Smooth muscle cell (in vitro differentiated cells): ENCODE data around the gene PRKCA. TPM values are rescaled to one million over a fixed set of nuclear protein-coding genes. Genes with fewer than 3 reads are reported as not detected.

ENCODE experiments used
- DNase-seq: peaks from one replicate; lab custom pipeline; 2025; ENCODE audit not compliant: unreplicated experiment; lab: John Stamatoyannopoulos, UW
- H2AFZ ChIP-seq: fragments of 200-600 bp; sonication (generic); 2 replicates; pipeline ENCODE4 v1.6.0; 2016; ENCODE audit warnings: antibody characterized with exemption, low read depth, mild to moderate bottlenecking
- H3F3A ChIP-seq: fragments of 200-600 bp; sonication (generic); 2 replicates; pipeline ENCODE4 v1.6.0; 2017; ENCODE audit warnings: antibody characterized with exemption, low read depth
- H3K27ac ChIP-seq: fragments of 200-600 bp; sonication (generic); 2 replicates; pipeline ENCODE4 v1.5.1; 2016; ENCODE audit warnings: low read depth, mild to moderate bottlenecking
- H3K27me3 ChIP-seq: fragments of 200-600 bp; sonication (generic); 2 replicates; pipeline ENCODE4 v1.6.1; 2016; ENCODE audit warnings: low read depth, mild to moderate bottlenecking
- H3K36me3 ChIP-seq: fragments of 200-600 bp; sonication (generic); 2 replicates; pipeline ENCODE4 v1.5.1; 2016; ENCODE audit warnings: low read depth
- H3K4me1 ChIP-seq: fragments of 200-600 bp; sonication (generic); 2 replicates; pipeline ENCODE4 v1.5.1; 2016; ENCODE audit warnings: low read depth
- H3K4me2 ChIP-seq: fragments of 200-600 bp; sonication (generic); 2 replicates; pipeline ENCODE4 v1.6.0; 2016; ENCODE audit warnings: mild to moderate bottlenecking
- H3K4me3 ChIP-seq: fragments of 200-600 bp; sonication (generic); 2 replicates; pipeline ENCODE4 v1.5.1; 2016; ENCODE audit warnings: mild to moderate bottlenecking
- H3K79me2 ChIP-seq: fragments of 200-600 bp; sonication (generic); 2 replicates; pipeline ENCODE4 v1.6.0; 2016; ENCODE audit warnings: low read depth, mild to moderate bottlenecking
- H3K9ac ChIP-seq: fragments of 200-600 bp; sonication (generic); 2 replicates; pipeline ENCODE4 v1.6.0; 2016; ENCODE audit warnings: low read depth
- H3K9me3 ChIP-seq: fragments of 200-600 bp; sonication (generic); replicated peaks from 2 replicates; pipeline ENCODE4 v1.5.1; 2016; ENCODE audit warnings: low read depth
- H4K20me1 ChIP-seq: fragments of 200-600 bp; sonication (generic); 2 replicates; pipeline ENCODE4 v1.6.0; 2016; ENCODE audit warnings: low read depth
- CTCF ChIP-seq: fragments of 200-600 bp; sonication (generic); IDR thresholded peaks from 2 replicates; pipeline ENCODE4 v1.5.1; 2017; ENCODE audit warnings: borderline replicate concordance, mild to moderate bottlenecking, antibody characterized with exemption; ENCODE audit not compliant: insufficient read depth, poor library complexity, severe bottlenecking
- WGBS: methylation state at CpG from one replicate; pipeline ENCODE4 v1.1.7; 2016; ENCODE audit warnings: low lambda C conversion rate; 5-methylcytosine and 5-hydroxymethylcytosine counted together
- polyA plus RNA-seq: library from polyadenylated mRNA; unstranded; fragments of >200 nt; fragmentation: Nextera tagmentation; extraction: Ambion mirVana; gene quantifications from 2 replicates; pipeline ENCODE4 v1.2.1, GENCODE V29; 2016
- total RNA-seq: library from RNA; depleted of rRNA; stranded (reverse); fragments of >200 nt; gene quantifications from 2 replicates; pipeline ENCODE4 v1.2.3, GENCODE V29; 2014

The PRKCA gene
- total and polyA plus RNA-seq, 2 experiments from 2014 or later: 0.78 to 7.1 TPM

DNA sequence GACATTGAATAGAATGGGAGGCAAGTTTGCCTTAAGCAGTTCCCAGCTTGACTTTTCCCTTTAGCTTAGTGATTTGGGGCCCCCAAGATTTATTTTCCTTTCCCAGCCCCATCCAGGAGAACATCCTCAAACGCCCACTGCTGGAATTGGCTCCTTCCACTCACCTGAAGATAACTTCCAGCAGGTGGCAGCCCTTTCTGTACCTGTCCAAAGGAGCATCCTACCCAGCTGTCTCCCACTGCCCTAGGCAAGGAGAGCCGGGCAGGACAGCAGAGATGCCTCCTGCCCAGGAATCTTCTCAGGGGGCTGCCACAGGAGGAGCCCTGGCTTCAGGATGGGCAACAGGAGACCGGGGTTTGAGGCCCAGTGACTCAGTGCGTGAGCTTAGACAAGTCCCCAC lies 538.9 kb downstream of the PRKCA start:
- WGBS: 59% methylated on average over 4 of the region's 4 CpGs

DNA sequence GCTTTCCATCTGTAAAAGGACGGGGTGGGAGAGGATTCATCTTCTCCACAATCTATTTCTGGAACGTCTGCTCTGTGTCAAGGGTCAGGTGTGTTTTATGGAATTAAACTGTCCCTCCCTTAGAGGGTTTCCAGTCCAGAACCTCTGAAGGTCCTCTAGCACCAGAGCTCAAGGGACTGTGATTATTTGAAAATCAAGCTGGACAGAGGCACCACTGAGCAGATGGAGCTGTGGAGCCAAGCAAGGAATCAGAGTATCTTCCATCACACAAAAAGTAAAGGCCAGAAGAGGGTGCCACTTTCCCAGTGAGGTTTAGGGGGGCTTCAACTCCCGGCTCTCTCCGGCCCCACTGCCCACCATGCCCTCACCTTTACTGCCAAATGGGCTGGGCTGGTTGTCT lies 539.3 kb downstream of the PRKCA start:
- no peaks in the 10 kb centered on the region for H4K20me1 ChIP-seq
- H3K27ac ChIP-seq: no peak overlapping the region
- no peaks in the 10 kb centered on the region for H3K79me2 ChIP-seq

More for the DNA sequence above, 538.9 kb downstream of the PRKCA start:
- Histone ChIP-seq H3K36me3 (no peaks in the 10 kb centered on the region), H3K4me3 (no peak overlapping the region), H2AFZ (no peak overlapping the region), H3K4me2 (no peak overlapping the region), H3K27ac (no peak overlapping the region), H3K4me1 (no peaks in the 10 kb centered on the region), H3K9ac (no peak overlapping the region), H4K20me1 (no peaks in the 10 kb centered on the region), H3K9me3 (no peaks in the 10 kb centered on the region), H3F3A (no peaks in the 10 kb centered on the region), H3K27me3 (peaks cover 29% of the 10 kb centered on the region), H3K79me2 (no peaks in the 10 kb centered on the region)
- DNase-seq: no peak
- no peak for TF ChIP-seq CTCF

DNA sequence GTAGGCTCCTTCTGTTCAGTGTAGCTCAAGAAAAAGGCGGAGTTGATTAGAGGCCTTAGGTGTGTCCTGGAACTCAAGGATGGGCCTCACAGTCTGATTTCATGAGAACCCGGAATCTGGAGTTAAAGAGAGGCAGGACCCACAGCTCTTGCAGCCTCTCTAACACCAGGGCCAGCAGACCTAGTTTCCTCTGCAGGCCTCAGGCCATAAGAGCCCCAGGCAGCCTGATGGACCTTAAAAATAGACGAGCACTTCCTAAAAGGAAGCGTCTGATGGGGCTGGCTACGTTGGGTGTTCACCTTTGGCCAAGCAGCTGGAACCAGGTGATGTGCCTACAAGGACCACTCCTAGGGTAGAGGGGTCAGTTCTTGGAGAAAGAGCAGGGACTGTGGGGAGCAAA lies 540.1 kb downstream of the PRKCA start:
- Histone ChIP-seq H3K4me3 (no peak overlapping the region), H3K4me2 (no peak overlapping the region), H3F3A (no peaks in the 10 kb centered on the region), H3K79me2 (no peaks in the 10 kb centered on the region), H3K36me3 (no peaks in the 10 kb centered on the region), H3K9me3 (no peaks in the 10 kb centered on the region), H2AFZ (no peak overlapping the region), H3K9ac (no peak overlapping the region), H3K27me3 (peaks cover 17% of the 10 kb centered on the region), H4K20me1 (no peaks in the 10 kb centered on the region), H3K27ac (no peak overlapping the region), H3K4me1 (no peaks in the 10 kb centered on the region)
- no peak for DNase-seq
- no peak for TF ChIP-seq CTCF
- 90% methylated on average over 5 of the region's 5 CpGs for WGBS

More for the DNA sequence above, 539.3 kb downstream of the PRKCA start:
- Histone ChIP-seq H3K4me3 (no peak overlapping the region), H3K36me3 (no peaks in the 10 kb centered on the region), H3K4me1 (no peaks in the 10 kb centered on the region), H3F3A (no peaks in the 10 kb centered on the region), H3K4me2 (no peak overlapping the region), H2AFZ (no peak overlapping the region), H3K9ac (no peak overlapping the region), H3K27me3 (peaks cover 25% of the 10 kb centered on the region), H3K9me3 (no peaks in the 10 kb centered on the region)
- 85% methylated on average over 4 of the region's 4 CpGs for WGBS
- DNase-seq: no peak
- TF ChIP-seq CTCF: no peak

- 94% methylated on average over 3 of the region's 3 CpGs for WGBS
Measured at GRCh38 chr17:66842959-66843358, 540.5 kb downstream of the PRKCA start.

More at GRCh38 chr17:66842959-66843358, 540.5 kb downstream of the PRKCA start:
- no peak overlapping the region for H3K27ac ChIP-seq
- no peak for DNase-seq
- H4K20me1 ChIP-seq: no peaks in the 10 kb centered on the region
- H3K9me3 ChIP-seq: no peaks in the 10 kb centered on the region
- H2AFZ ChIP-seq: no peak overlapping the region
- no peak overlapping the region for H3K9ac ChIP-seq
- H3K36me3 ChIP-seq: no peaks in the 10 kb centered on the region
- H3K27me3 ChIP-seq: peaks cover 13% of the 10 kb centered on the region
- no peaks in the 10 kb centered on the region for H3K4me1 ChIP-seq
- H3F3A ChIP-seq: no peaks in the 10 kb centered on the region
- no peak overlapping the region for H3K4me3 ChIP-seq
- no peak for TF ChIP-seq CTCF
- no peaks in the 10 kb centered on the region for H3K79me2 ChIP-seq
- H3K4me2 ChIP-seq: no peak overlapping the region
